ENCODE data around the gene SENP6. TPM values are rescaled to one million over a fixed set of nuclear protein-coding genes. Genes with fewer than 3 reads are reported as not detected.

SENP6 gene
- total and polyA plus RNA-seq, 2 donors (not counting 1 experiment from before 2014, with no cell fraction given) = 30.8 to 161 TPM

DNA sequence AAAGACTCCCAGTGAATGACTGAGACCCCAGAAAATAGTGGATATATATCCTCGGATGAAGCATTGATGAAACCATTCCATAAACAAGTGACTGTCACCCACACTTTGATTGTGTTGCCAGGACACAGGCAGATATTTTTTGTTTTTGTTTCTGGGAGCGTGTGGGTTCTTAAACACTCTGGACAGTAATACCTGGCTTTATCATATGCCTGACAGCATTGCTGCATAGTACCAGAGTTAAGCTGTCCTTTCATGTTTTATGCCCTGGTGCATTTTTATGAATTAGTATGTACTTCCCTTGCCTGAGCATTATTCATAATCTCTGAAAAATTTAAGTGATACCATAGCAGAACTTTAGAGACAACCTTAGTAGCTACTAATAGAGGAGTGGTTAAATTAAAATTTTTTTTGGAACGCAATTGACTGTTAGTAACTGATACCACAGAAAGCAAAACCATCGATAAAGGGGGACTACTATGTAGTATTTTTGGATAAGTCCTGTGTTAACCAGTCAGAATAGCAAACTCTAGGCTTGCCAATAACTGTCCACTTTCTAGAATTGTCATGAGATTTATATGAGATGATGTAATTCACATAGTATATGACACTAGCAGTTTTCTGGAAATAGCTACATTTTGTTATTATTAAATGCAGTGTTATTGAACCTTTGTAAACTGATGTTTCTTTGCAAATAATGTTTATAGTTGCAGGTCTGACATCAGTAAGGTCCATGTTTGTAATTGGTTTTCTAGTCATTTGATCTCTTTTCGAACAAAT is 30.4 kb downstream of the SENP6 start:
- Mint-ChIP-seq H3K27ac (no peak overlapping the region), H3K27me3 (no peaks in the 10 kb centered on the region), H3K4me1 (no peaks in the 10 kb centered on the region), H3K9me3 (ENCODE audit: insufficient read depth) (no peaks in the 10 kb centered on the region), H3K4me3 (no peak overlapping the region)
- H2AFZ ChIP-seq (ENCODE audit: insufficient read depth, low read depth, low read length, poor library complexity, severe bottlenecking) = no peak overlapping the region
- H3K9me3 ChIP-seq (ENCODE audit: control extremely low read depth in 1 of 3, control insufficient read depth in 2 of 3, insufficient read depth in 1 of 3, low read length in 2 of 3) = no peaks in the 10 kb centered on the region
- no peak overlapping the region for H3K4me2 ChIP-seq (replicated peaks; ENCODE audit: low read depth, low read length, poor library complexity, severe bottlenecking)
- H4K20me1 ChIP-seq (ENCODE audit: control insufficient read depth, insufficient read depth, low read length, poor library complexity, severe bottlenecking) = peaks cover 28% of the 10 kb centered on the region
- 80% methylated on average over 1 of the region's 5 CpGs for WGBS (ENCODE audit: insufficient coverage)
- intact Hi-C loops (cut with micrococcal nuclease) = no loop called here
- no peak overlapping the region for H3K27ac ChIP-seq (ENCODE audit: low read length in 2 of 2)
- H3K27me3 ChIP-seq (replicated peaks in 1 of 4; ENCODE audit: control extremely low read depth in 1 of 4, control insufficient read depth in 3 of 4, insufficient read depth in 4 of 4, low read length in 3 of 4) = no peaks in the 10 kb centered on the region
- H3K4me1 ChIP-seq (ENCODE audit: control insufficient read depth in 2 of 2, insufficient read depth in 2 of 2, low read length in 2 of 2) = no peaks in the 10 kb centered on the region
- ChIA-PET CTCF (no interaction called here), POLR2A (no interaction called here)
- H3K4me3 ChIP-seq (ENCODE audit: control extremely low read depth in 1 of 5, extremely low read depth in 1 of 5, insufficient read depth in 1 of 5, low read depth in 2 of 5, low read length in 4 of 5) = no peak overlapping the region
- TF ChIP-seq CTCF (IDR thresholded peaks at IDR 0.05) = no peak
- no peak for TF ChIP-seq EZH2 (IDR thresholded peaks at IDR 0.05; ENCODE audit: borderline replicate concordance, insufficient read depth, low read depth, low read length, poor library complexity, severe bottlenecking)
- H3K79me2 ChIP-seq (ENCODE audit: control insufficient read depth, insufficient read depth, low read length) = peaks cover 30% of the 10 kb centered on the region
- H3K9ac ChIP-seq (ENCODE audit: low read length) = no peak overlapping the region
- DNase-seq (no peak), ATAC-seq (ENCODE audit: low read depth) (no peak)
- peaks cover 4 to 44% of the 10 kb centered on the region in 2 experiments for H3K36me3 ChIP-seq (replicated peaks in 1 of 2; ENCODE audit: control extremely low read depth in 1 of 2, control insufficient read depth in 1 of 2, extremely low read depth in 1 of 2, insufficient read depth in 2 of 2, low read length in 1 of 2)

GRCh38 chr6:75633045-75633444 is 31.4 kb downstream of the SENP6 start:
- H3K4me3 ChIP-seq (ENCODE audit: control extremely low read depth in 1 of 5, extremely low read depth in 1 of 5, insufficient read depth in 1 of 5, low read depth in 2 of 5, low read length in 4 of 5) = no peak overlapping the region
- intact Hi-C loops (cut with micrococcal nuclease) = no loop called here
- WGBS (ENCODE audit: insufficient coverage) = no CpG with 5 or more reads among the region's 1 CpG
- H3K4me1 ChIP-seq (ENCODE audit: control insufficient read depth in 2 of 2, insufficient read depth in 2 of 2, low read length in 2 of 2) = no peaks in the 10 kb centered on the region
- no peaks in the 10 kb centered on the region for H3K4me1 Mint-ChIP-seq
- H2AFZ ChIP-seq (ENCODE audit: insufficient read depth, low read depth, low read length, poor library complexity, severe bottlenecking) = no peak overlapping the region
- H3K27me3 ChIP-seq (replicated peaks in 1 of 4; ENCODE audit: control extremely low read depth in 1 of 4, control insufficient read depth in 3 of 4, insufficient read depth in 4 of 4, low read length in 3 of 4) = no peaks in the 10 kb centered on the region
- H3K9me3 Mint-ChIP-seq (ENCODE audit: insufficient read depth) = no peaks in the 10 kb centered on the region
- no peak for DNase-seq
- ATAC-seq (ENCODE audit: low read depth) = no peak
- H3K9ac ChIP-seq (ENCODE audit: low read length) = no peak overlapping the region
- H3K4me3 Mint-ChIP-seq = no peak overlapping the region
- peaks cover 34% of the 10 kb centered on the region for H3K79me2 ChIP-seq (ENCODE audit: control insufficient read depth, insufficient read depth, low read length)
- TF ChIP-seq EZH2 (IDR thresholded peaks at IDR 0.05; ENCODE audit: borderline replicate concordance, insufficient read depth, low read depth, low read length, poor library complexity, severe bottlenecking) (no peak), CTCF (IDR thresholded peaks at IDR 0.05) (no peak)
- CTCF ChIA-PET = interaction anchor here (0.5 kb wide), 1 partner anchor 1979 kb away, joined by 3 read pairs; no protein-coding TSS in a partner anchor
- POLR2A ChIA-PET = no interaction called here
- H3K9me3 ChIP-seq (ENCODE audit: control extremely low read depth in 1 of 3, control insufficient read depth in 2 of 3, insufficient read depth in 1 of 3, low read length in 2 of 3) = no peaks in the 10 kb centered on the region
- H3K4me2 ChIP-seq (replicated peaks; ENCODE audit: low read depth, low read length, poor library complexity, severe bottlenecking) = no peak overlapping the region
- H3K27ac ChIP-seq (ENCODE audit: low read length in 2 of 2) = no peak overlapping the region
- peaks cover 5 to 41% of the 10 kb centered on the region in 2 experiments for H3K36me3 ChIP-seq (replicated peaks in 1 of 2; ENCODE audit: control extremely low read depth in 1 of 2, control insufficient read depth in 1 of 2, extremely low read depth in 1 of 2, insufficient read depth in 2 of 2, low read length in 1 of 2)
- peaks cover 28% of the 10 kb centered on the region for H4K20me1 ChIP-seq (ENCODE audit: control insufficient read depth, insufficient read depth, low read length, poor library complexity, severe bottlenecking)
- no peaks in the 10 kb centered on the region for H3K27me3 Mint-ChIP-seq
- H3K27ac Mint-ChIP-seq = no peak overlapping the region

Data from B cell (primary cell).